CD14-positive monocyte (primary cell): ENCODE measurements around the gene MYO7B. TPM values are rescaled to one million over a fixed set of nuclear protein-coding genes. Genes with fewer than 3 reads are reported as not detected.

Source experiments
- DNase-seq, 3 donors: peaks; one replicate each; pipeline ENCODE4 v3.0.0-alpha.2; 2011 to 2022
- H2AFZ ChIP-seq: 2 replicates; pipeline ENCODE4 v1.6.0; 2012; ENCODE audit warnings: mild to moderate bottlenecking, low read depth, low read length, inconsistent platforms; ENCODE audit not compliant: insufficient read depth, poor library complexity, severe bottlenecking
- H3K27ac ChIP-seq, 2 donors: 1 replicate in 1 of 2; 2 replicates in 1 of 2; pipeline ENCODE4 v1.5.1; 2012 to 2013; ENCODE audit warnings: low read length in 2 of 2, control low read depth in 1 of 2, inconsistent platforms in 1 of 2, low read depth in 1 of 2, mild to moderate bottlenecking in 1 of 2
- H3K27me3 ChIP-seq, 2 donors: one replicate each; pipeline versions ENCODE4 v1.6.0 to v1.6.1; 2011 to 2013; ENCODE audit warnings: low read length in 2 of 2; ENCODE audit not compliant: control insufficient read depth in 2 of 2, insufficient read depth in 2 of 2
- H3K36me3 ChIP-seq, 2 donors: replicated peaks in 1 of 2; 1 replicate in 1 of 2; 2 replicates in 1 of 2; pipeline versions ENCODE4 v1.5.1 to v1.6.1; 2012 to 2013; ENCODE audit warnings: low read length in 2 of 2, control low read depth in 1 of 2, inconsistent platforms in 1 of 2, mild to moderate bottlenecking in 1 of 2; ENCODE audit not compliant: insufficient read depth in 2 of 2, control insufficient read depth in 1 of 2
- H3K4me1 ChIP-seq, 2 donors: 1 replicate in 1 of 2; 2 replicates in 1 of 2; pipeline versions ENCODE4 v1.5.1 to v1.6.1; 2012 to 2013; ENCODE audit warnings: low read length in 2 of 2, control low read depth in 1 of 2, inconsistent platforms in 1 of 2, mild to moderate bottlenecking in 1 of 2, moderate library complexity in 1 of 2; ENCODE audit not compliant: insufficient read depth in 2 of 2, control insufficient read depth in 1 of 2
- H3K4me2 ChIP-seq: replicated peaks from 2 replicates; pipeline ENCODE3; 2012; ENCODE audit warnings: low read length, moderate library complexity, mild to moderate bottlenecking; ENCODE audit not compliant: poor library complexity, severe bottlenecking; ENCODE audit errors: extremely low read depth
- H3K4me3 ChIP-seq, 3 experiments: fragments of 200-600 bp in 1 of 3; sonication (generic) in 1 of 3; replicated peaks in 1 of 3; 1 replicate in 2 of 3; 2 replicates in 1 of 3; pipeline ENCODE4 v1.5.1; 2011 to 2013; ENCODE audit warnings: low read length in 3 of 3, mild to moderate bottlenecking in 3 of 3, control low read depth in 2 of 3, low read depth in 2 of 3, inconsistent platforms in 1 of 3, moderate library complexity in 1 of 3
- H3K79me2 ChIP-seq: 2 replicates; pipeline ENCODE4 v1.6.0; 2012; ENCODE audit warnings: mild to moderate bottlenecking, control low read depth, inconsistent platforms, low read length, moderate library complexity; ENCODE audit not compliant: insufficient read depth
- H3K9ac ChIP-seq: 2 replicates; pipeline ENCODE4 v1.6.0; 2017; ENCODE audit warnings: low read length, mild to moderate bottlenecking; ENCODE audit not compliant: insufficient read depth, poor library complexity, severe bottlenecking
- H3K9me3 ChIP-seq, 2 donors: replicated peaks in 1 of 2; 1 replicate in 1 of 2; 2 replicates in 1 of 2; pipeline versions ENCODE4 v1.5.1 to v1.6.1; 2012 to 2013; ENCODE audit warnings: low read length in 2 of 2, control low read depth in 1 of 2; ENCODE audit not compliant: control insufficient read depth in 1 of 2, insufficient read depth in 1 of 2
- H4K20me1 ChIP-seq: 2 replicates; pipeline ENCODE4 v1.6.0; 2012; ENCODE audit warnings: mild to moderate bottlenecking, low read length, control low read depth, moderate library complexity; ENCODE audit not compliant: insufficient read depth
- H3K27ac Mint-ChIP-seq, 7 donors: one replicate each; pipeline ENCODE4 v1.8.0; 2020; ENCODE audit warnings: mild to moderate bottlenecking in 7 of 7, mixed read lengths in 7 of 7, moderate library complexity in 6 of 7, inconsistent platforms in 2 of 7
- H3K27me3 Mint-ChIP-seq, 3 donors: one replicate each; pipeline ENCODE4 v1.8.0; 2021 to 2022; ENCODE audit warnings: low read depth in 3 of 3, mild to moderate bottlenecking in 3 of 3, mixed read lengths in 3 of 3, moderate library complexity in 3 of 3, inconsistent platforms in 1 of 3
- H3K36me3 Mint-ChIP-seq, 2 donors: one replicate each; pipeline ENCODE4 v1.8.0; 2020; ENCODE audit warnings: mixed read lengths in 2 of 2, inconsistent platforms in 1 of 2, mild to moderate bottlenecking in 1 of 2
- H3K4me1 Mint-ChIP-seq: one replicate; pipeline ENCODE4 v1.8.0; 2020; ENCODE audit warnings: mild to moderate bottlenecking, mixed read lengths
- H3K4me3 Mint-ChIP-seq, 2 donors: one replicate each; pipeline ENCODE4 v1.8.0; 2020; ENCODE audit warnings: mild to moderate bottlenecking in 2 of 2, mixed read lengths in 2 of 2, moderate library complexity in 1 of 2
- H3K9me3 Mint-ChIP-seq, 7 donors: one replicate each; pipeline ENCODE4 v1.8.0; 2020 to 2022; ENCODE audit warnings: mixed read lengths in 7 of 7, mild to moderate bottlenecking in 6 of 7, moderate library complexity in 6 of 7, inconsistent platforms in 2 of 7
- WGBS: methylation state at CpG from one replicate; pipeline ENCODE4 v1.1.5; 2013; ENCODE audit warnings: missing lambda C conversion rate; ENCODE audit not compliant: insufficient coverage; 5-methylcytosine and 5-hydroxymethylcytosine counted together
- intact Hi-C, 2 donors: fragments of 100-400 bp; cut with micrococcal nuclease; formaldehyde crosslinking; loops; one replicate each; pipeline versions ENCODE4 v1.15.0 to v1.15.1; 2023
- polyA plus RNA-seq, 3 donors: library from polyadenylated mRNA; depleted of rRNA in 1 of 3; unstranded in 2 of 3; stranded (reverse) in 1 of 3; fragments of 300-500 nt in 2 of 3; fragments of >200 nt in 1 of 3; fragmentation: Illumina TruSeq in 2 of 3; gene quantifications; 1 replicate in 2 of 3; 2 replicates in 1 of 3; pipeline ENCODE4 v1.2.3, GENCODE V29; 2012 to 2021
- TF ChIP-seq, protein P1 (sequence below): fragments of 200-600 bp; IDR thresholded peaks from one replicate; pipeline ENCODE4 v1.8.0; 2022; ENCODE audit warnings: antibody characterized with exemption, mild to moderate bottlenecking

The MYO7B gene
- polyA plus RNA-seq, 3 donors: 7.3 to 9.8 (median 9.0) TPM

GRCh38 chr2:127593228-127594115 lies 58.0 kb downstream of the MYO7B start:
- H3K4me1 ChIP-seq: no peaks in the 10 kb centered on the region
- Mint-ChIP-seq H3K27ac (no peak overlapping the region), H3K4me3 (no peak overlapping the region), H3K9me3 (peaks cover 0 to 2% (median 0%) of the 10 kb centered on the region in 7 donors), H3K36me3 (no peaks in the 10 kb centered on the region), H3K4me1 (peaks cover 3% of the 10 kb centered on the region), H3K27me3 (no peaks in the 10 kb centered on the region)
- no peaks in the 10 kb centered on the region for H3K79me2 ChIP-seq
- TF ChIP-seq, protein P1, sequence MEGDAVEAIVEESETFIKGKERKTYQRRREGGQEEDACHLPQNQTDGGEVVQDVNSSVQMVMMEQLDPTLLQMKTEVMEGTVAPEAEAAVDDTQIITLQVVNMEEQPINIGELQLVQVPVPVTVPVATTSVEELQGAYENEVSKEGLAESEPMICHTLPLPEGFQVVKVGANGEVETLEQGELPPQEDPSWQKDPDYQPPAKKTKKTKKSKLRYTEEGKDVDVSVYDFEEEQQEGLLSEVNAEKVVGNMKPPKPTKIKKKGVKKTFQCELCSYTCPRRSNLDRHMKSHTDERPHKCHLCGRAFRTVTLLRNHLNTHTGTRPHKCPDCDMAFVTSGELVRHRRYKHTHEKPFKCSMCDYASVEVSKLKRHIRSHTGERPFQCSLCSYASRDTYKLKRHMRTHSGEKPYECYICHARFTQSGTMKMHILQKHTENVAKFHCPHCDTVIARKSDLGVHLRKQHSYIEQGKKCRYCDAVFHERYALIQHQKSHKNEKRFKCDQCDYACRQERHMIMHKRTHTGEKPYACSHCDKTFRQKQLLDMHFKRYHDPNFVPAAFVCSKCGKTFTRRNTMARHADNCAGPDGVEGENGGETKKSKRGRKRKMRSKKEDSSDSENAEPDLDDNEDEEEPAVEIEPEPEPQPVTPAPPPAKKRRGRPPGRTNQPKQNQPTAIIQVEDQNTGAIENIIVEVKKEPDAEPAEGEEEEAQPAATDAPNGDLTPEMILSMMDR: no peak
- no peak overlapping the region for H3K9ac ChIP-seq
- no peak overlapping the region for H3K4me2 ChIP-seq
- no peaks in the 10 kb centered on the region for H4K20me1 ChIP-seq
- intact Hi-C loops: no loop called here
- WGBS: 96% methylated on average over 19 of the region's 27 CpGs
- no peak overlapping the region for H2AFZ ChIP-seq
- no peaks in the 10 kb centered on the region for H3K9me3 ChIP-seq
- H3K27ac ChIP-seq: no peak overlapping the region
- no peak for DNase-seq
- H3K4me3 ChIP-seq: no peak overlapping the region
- no peaks in the 10 kb centered on the region for H3K36me3 ChIP-seq
- H3K27me3 ChIP-seq: no peaks in the 10 kb centered on the region

- Mint-ChIP-seq H3K9me3 (peaks cover 0 to 2% (median 0%) of the 10 kb centered on the region in 7 donors), H3K36me3 (no peaks in the 10 kb centered on the region), H3K27ac (no peak overlapping the region), H3K4me3 (no peak overlapping the region), H3K4me1 (peaks cover 3% of the 10 kb centered on the region), H3K27me3 (no peaks in the 10 kb centered on the region)
- Histone ChIP-seq H3K79me2 (no peaks in the 10 kb centered on the region), H3K27ac (no peak overlapping the region), H3K36me3 (no peaks in the 10 kb centered on the region), H2AFZ (no peak overlapping the region), H4K20me1 (no peaks in the 10 kb centered on the region), H3K9me3 (no peaks in the 10 kb centered on the region), H3K4me1 (no peaks in the 10 kb centered on the region), H3K4me3 (no peak overlapping the region), H3K4me2 (no peak overlapping the region), H3K9ac (no peak overlapping the region), H3K27me3 (no peaks in the 10 kb centered on the region)
- TF ChIP-seq, protein P1: no peak
- DNase-seq: no peak
- WGBS: 92% methylated on average over 5 of the region's 10 CpGs
- intact Hi-C loops: no loop called here
Measured at GRCh38 chr2:127594116-127594591, 58.7 kb downstream of the MYO7B start.
